GM21737 (cell line): Measurements from ENCODE around the gene MRPS14.
A peak's percentile ranks its signal among the peaks of the same experiment; 100 is the strongest.
"Not testable (repeated sequence)": the region's sequence is repeated elsewhere in the genome, so short reads cannot be mapped to it uniquely, and the experiment has no call there.

Experiments
- ATAC-seq: cut with Tn5 transposase; IDR thresholded peaks from one replicate; pipeline ENCODE4 v1.9.1; 2021; ENCODE audit warnings: mild to moderate bottlenecking, moderate library complexity; ENCODE audit not compliant: unreplicated experiment

Gene MRPS14

GRCh38 chr1:175023043-175023921 is at the start of gene MRPS14:
Gene MRPS14 (minus strand): TSS chr1:175023425. CDS start chr1:175023408, 17 bp downstream.
- peak; percentile 89 for ATAC-seq

- peak; percentile 70 for ATAC-seq
Measured at GRCh38 chr1:175072099-175072951, 49.1 kb upstream of the MRPS14 start.

- ATAC-seq = no peak
Measured at GRCh38 chr1:175071276-175071943, 48.2 kb upstream of the MRPS14 start.

GRCh38 chr1:175070818-175071217 is 47.6 kb upstream of the MRPS14 start:
- no peak for ATAC-seq

GRCh38 chr1:175067362-175068106 is 44.3 kb upstream of the MRPS14 start, which contains the start of gene TNN:
Gene TNN (plus strand): TSS chr1:175067833. CDS start chr1:175077419, 9,586 bp downstream.
- no peak for ATAC-seq

DNA sequence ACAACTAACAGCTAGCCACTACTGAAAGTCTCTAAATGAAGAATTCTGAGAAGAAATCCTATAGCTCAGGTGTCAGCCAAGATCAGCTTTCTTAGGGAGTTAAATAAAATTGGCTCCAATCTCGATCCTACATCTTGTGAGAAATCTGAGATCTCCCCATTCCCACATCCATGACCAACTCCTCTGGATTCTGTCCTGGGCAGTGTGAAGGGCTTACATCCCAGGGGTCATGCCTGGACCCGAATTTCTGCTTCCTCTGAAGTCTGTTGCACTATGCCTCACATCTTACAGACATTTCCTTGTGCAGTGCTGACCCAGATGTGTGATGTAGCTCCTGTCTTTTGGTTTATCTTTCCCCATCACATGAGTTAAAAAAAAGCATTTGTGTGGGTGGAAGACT is 39.6 kb upstream of the MRPS14 start:
- ATAC-seq = no peak

- no peak for ATAC-seq
Measured at GRCh38 chr1:175062339-175062738, 39.1 kb upstream of the MRPS14 start.

GRCh38 chr1:175054736-175055135 is 31.5 kb upstream of the MRPS14 start:
- no peak for ATAC-seq

DNA sequence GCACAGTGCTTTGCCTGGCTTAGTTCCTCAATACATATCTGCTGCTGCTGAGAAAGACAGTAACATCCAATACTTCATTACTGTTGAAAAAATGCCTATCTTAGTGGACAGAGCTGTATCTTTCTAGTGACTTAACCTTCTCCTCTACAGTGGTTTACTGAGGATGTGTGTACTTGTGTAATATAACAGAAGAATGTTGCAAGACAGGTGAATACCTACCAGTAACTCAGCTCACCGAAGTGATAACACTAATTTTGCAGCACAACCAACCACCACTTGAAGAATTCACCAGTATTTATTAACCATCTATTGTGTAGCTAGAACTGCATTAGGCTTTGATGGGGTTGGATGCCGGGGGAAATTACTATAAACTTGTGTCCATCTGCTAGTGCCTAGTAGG is 27.8 kb upstream of the MRPS14 start:
- ATAC-seq = no peak

DNA sequence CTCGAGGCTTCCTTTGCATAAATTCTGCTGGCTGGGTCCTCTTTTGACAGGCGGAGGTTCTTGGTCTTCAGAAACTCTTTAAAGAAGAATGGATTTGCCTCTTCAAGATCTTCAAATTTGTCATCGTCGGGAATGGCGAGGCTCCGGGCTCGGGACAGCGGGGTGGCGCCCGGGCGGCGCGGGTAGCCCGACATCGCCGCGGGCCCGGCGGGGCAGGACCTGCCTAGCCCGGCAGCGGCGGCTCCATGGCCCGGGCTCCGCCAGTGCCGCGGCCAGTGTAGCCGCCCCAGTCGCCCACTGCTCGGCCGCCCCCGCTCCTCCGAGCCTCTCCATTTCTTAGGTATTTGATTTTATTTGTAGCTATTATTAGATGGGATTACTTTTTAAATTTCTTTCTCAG is 22.3 kb upstream of the MRPS14 start:
- ATAC-seq = no peak

GRCh38 chr1:175045097-175045496 is 21.9 kb upstream of the MRPS14 start:
- ATAC-seq = no peak

- not testable (repeated sequence) for ATAC-seq
Measured at GRCh38 chr1:175044591-175044990, 21.4 kb upstream of the MRPS14 start.

- ATAC-seq = no peak
Measured at GRCh38 chr1:175043824-175044223, 20.6 kb upstream of the MRPS14 start.

GRCh38 chr1:175042650-175043049 is 19.4 kb upstream of the MRPS14 start:
- ATAC-seq = no peak

DNA sequence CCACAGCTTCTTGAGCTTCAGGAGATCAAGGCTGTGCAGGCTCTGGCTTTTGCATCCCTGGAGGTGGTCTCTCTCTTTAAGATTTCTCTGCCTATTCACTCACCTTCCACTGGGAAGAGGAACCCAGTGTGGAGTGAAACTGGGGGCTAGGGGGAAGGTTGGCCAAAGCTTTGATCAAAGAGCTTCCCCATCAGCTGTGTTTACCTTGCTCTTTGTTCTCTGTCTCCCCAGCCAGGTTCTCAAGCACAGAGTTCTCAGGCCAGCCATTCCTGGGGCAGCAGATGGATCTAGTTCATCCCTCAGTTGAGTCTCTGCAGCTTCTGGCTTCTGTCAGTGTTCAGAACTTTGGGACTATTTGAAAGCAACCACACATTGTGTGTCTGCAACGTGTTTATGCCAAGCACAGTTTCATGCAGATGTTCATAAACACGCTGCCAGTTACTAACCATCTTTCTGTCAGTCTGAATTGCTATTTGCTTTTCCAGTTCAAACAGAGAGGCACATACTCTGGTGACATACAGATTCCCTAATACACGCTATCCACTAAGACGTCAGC is 17.2 kb upstream of the MRPS14 start:
- no peak for ATAC-seq

DNA sequence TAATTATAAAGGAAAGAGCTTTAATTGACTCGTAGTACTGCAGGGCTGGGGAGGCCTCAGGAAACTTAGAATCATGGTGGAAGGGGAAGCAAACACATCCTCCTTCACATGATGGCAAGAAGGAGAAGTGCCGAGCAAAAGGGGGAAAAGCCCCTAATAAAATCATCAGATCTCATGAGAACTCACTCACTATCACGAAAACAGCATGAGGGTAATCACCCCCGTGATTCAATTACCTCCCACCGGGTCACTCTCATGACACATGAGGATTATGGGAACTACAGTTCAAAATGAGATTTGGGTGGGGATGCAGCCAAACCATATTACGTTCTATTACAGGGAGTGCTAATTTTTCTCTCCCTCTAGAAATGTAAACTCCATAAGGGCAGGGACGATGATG is 14.2 kb upstream of the MRPS14 start:
- ATAC-seq = no peak

GRCh38 chr1:175036476-175036875 is 13.3 kb upstream of the MRPS14 start:
- ATAC-seq = no peak

DNA sequence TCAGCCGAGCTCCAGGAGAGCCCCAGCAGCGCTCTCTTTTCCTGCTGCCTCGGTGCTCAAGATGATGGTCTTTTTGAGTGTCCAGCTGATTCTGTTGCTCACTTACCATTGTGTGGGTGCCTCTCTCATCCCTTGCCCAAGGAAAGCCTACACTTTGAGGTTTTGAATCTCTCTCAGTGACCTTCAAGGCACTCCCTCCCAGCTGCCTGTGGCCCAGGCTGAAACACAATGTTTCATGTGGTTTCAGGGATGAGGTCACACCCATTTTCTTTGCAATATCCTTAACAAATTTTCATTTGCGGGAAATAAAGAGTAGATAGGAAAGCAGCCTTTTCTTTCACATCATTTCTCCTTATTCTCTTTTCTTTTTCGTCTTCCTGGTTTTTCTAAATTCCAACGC is 12.6 kb upstream of the MRPS14 start:
- no peak for ATAC-seq

DNA sequence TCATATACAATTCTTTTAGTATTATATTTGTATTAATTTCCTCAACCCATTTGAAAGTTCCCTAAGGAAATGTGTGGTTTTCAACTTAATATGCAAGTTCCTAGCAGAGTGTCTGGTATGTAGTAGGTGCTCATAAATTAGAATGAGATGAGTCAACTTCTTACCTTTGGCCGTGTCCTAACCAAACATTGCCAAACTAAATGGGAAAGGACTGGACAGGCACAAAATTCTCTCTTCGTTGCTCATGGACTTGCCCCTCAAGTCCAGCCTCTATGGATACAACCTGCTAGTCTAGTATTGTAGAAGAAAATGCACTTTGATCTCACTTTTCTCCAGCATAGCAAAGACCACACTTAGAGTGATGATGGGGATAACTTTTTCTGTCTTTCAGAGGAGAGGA is 11.6 kb upstream of the MRPS14 start:
- no peak for ATAC-seq

DNA sequence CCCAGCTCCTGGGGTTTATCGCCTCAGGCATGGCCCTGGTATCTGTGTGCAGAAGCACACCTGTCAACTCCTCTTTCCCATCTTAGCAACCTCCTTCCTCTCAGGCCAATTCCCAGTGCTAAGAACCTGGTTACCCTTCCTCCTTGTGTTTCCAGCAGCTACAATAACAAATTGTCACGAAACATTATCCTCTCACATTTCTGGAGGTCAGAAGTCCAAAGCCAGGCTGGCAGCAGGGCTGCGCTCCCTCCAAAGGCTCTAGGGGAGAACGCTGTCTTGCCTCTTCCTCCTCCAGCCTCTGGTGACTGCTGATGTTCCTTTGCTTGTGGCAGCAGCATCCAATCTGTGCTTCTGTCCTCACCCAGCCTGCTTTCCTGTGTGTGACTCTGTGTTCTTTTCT is 10.7 kb upstream of the MRPS14 start:
- ATAC-seq = no peak
